Fibroblast of lung (primary cell): ENCODE data around the gene KSR2.

Experiments used
- EZH2 ChIP-seq: IDR thresholded peaks from 2 replicates; pipeline ENCODE4 v1.5.1; 2012; ENCODE audit warnings: low read length, control low read depth, mild to moderate bottlenecking; ENCODE audit errors: missing control alignments
- TF ChIP-seq, protein P1 (sequence below), 2 donors: IDR thresholded peaks in 1 of 2; conservative IDR thresholded peaks in 1 of 2; 1 replicate in 1 of 2; 2 replicates in 1 of 2; pipeline ENCODE4 v1.5.1; 2011 to 2012; ENCODE audit warnings: low read length in 2 of 2, control low read depth in 1 of 2, inconsistent platforms in 1 of 2, low read depth in 1 of 2, mild to moderate bottlenecking in 1 of 2

DNA sequence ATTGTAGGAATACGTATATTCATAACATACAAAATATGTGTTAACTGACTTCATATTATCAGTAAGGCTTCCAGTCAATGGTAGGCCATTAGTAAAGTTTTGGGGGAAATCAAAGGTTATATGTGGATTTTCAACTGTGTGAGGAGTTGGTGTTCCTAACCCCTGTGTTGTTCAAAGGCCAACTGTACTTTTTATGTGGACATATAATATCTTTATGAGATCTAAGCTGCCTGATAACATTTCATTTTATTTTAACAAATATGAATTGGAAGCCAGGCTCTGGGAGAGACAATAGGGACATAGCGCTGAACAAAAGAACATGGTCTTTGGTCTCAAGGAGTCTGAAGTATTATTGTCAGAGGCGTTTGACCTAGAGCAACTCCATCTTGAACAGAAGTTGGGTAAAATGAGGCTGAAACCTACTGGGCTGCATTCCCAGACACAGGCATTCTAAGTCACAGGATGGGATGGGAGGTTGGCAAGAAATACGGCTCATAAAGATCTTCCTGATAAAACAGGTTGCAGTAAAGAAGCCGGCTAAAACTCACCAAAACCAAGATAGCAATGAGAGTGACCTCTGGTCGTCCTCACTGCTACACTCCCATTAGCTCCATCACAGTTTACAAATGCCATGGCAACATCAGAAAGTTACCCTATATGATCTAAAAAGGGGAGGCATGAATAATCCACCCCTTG is 147.2 kb downstream of the KSR2 start:
- TF ChIP-seq, protein P1, sequence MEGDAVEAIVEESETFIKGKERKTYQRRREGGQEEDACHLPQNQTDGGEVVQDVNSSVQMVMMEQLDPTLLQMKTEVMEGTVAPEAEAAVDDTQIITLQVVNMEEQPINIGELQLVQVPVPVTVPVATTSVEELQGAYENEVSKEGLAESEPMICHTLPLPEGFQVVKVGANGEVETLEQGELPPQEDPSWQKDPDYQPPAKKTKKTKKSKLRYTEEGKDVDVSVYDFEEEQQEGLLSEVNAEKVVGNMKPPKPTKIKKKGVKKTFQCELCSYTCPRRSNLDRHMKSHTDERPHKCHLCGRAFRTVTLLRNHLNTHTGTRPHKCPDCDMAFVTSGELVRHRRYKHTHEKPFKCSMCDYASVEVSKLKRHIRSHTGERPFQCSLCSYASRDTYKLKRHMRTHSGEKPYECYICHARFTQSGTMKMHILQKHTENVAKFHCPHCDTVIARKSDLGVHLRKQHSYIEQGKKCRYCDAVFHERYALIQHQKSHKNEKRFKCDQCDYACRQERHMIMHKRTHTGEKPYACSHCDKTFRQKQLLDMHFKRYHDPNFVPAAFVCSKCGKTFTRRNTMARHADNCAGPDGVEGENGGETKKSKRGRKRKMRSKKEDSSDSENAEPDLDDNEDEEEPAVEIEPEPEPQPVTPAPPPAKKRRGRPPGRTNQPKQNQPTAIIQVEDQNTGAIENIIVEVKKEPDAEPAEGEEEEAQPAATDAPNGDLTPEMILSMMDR (conservative IDR thresholded peaks at IDR 0.05 in 1 of 2, IDR thresholded peaks at IDR 0.05 in 1 of 2; ENCODE audit: low read depth in 1 of 2, low read length in 2 of 2), result no peak
- no peak for TF ChIP-seq EZH2
